DND-41 (cell line): ENCODE data around the gene TCF7L2.

Experiments used
- CTCF ChIP-seq: IDR thresholded peaks from 2 replicates; pipeline ENCODE4 v1.5.1; 2012; ENCODE audit warnings: borderline replicate concordance, low read length, moderate library complexity, mild to moderate bottlenecking; ENCODE audit not compliant: poor library complexity, severe bottlenecking; ENCODE audit errors: extremely low read depth
- EZH2 ChIP-seq: IDR thresholded peaks from 3 replicates; pipeline ENCODE4 v1.6.1; 2012; ENCODE audit warnings: borderline replicate concordance, low read depth, mild to moderate bottlenecking, moderate library complexity, low read length, inconsistent platforms; ENCODE audit not compliant: severe bottlenecking

- no peak for TF ChIP-seq CTCF
- TF ChIP-seq EZH2, result no peak
Observed at GRCh38 chr10:112938808-112939482, 11.1 kb upstream of the TCF7L2 start.
